C1 segment of cervical spinal cord (tissue), 14 donors: ENCODE data around the gene FBXW7.

Source experiments
- DNase-seq, 14 donors: peaks; one replicate each; lab custom pipeline; 2025; lab: John Stamatoyannopoulos, UW

Gene FBXW7

GRCh38 chr4:152289541-152289940, 246.4 kb downstream of the FBXW7 start:
- DNase-seq: no peak

GRCh38 chr4:152283801-152284470, 252.0 kb downstream of the FBXW7 start:
- no peak for DNase-seq

- DNase-seq: no peak
Measured at GRCh38 chr4:152281822-152282221, 254.1 kb downstream of the FBXW7 start.

GRCh38 chr4:152281211-152281610, 254.7 kb downstream of the FBXW7 start:
- DNase-seq: no peak

GRCh38 chr4:152279234-152279566, 256.7 kb downstream of the FBXW7 start:
- DNase-seq: no peak

- no peak for DNase-seq
Measured at GRCh38 chr4:152278505-152279233, 257.2 kb downstream of the FBXW7 start.

GRCh38 chr4:152278172-152278504, 257.8 kb downstream of the FBXW7 start:
- no peak for DNase-seq

- no peak for DNase-seq
Measured at GRCh38 chr4:152277333-152277732, 258.6 kb downstream of the FBXW7 start.

- no peak for DNase-seq
Measured at GRCh38 chr4:152273343-152273742, 262.5 kb downstream of the FBXW7 start.
